ENCODE data around the gene PSME2.
A peak's percentile ranks its signal among the peaks of the same experiment; 100 is the strongest.

Gene PSME2

GRCh38 chr14:24160499-24160849 lies 14.1 kb upstream of the PSME2 start:
- Histone ChIP-seq H3K9me3 (ENCODE audit: control insufficient read depth, insufficient read depth, low read length) (no peaks in the 10 kb centered on the region), H3K27me3 (ENCODE audit: control insufficient read depth, insufficient read depth, low read length) (no peaks in the 10 kb centered on the region), H3K4me1 (ENCODE audit: control insufficient read depth, insufficient read depth, low read length) (peaks cover 3% of the 10 kb centered on the region), H3K36me3 (ENCODE audit: control insufficient read depth, insufficient read depth, low read length) (peaks cover 50% of the 10 kb centered on the region), H3K9ac (ENCODE audit: low read depth, low read length) (no peak overlapping the region), H3K4me3 (ENCODE audit: low read depth, low read length) (no peak overlapping the region)

- H3K36me3 ChIP-seq (ENCODE audit: control insufficient read depth, insufficient read depth, low read length), result peaks cover 53% of the 10 kb centered on the region
- peaks cover 3% of the 10 kb centered on the region for H3K4me1 ChIP-seq (ENCODE audit: control insufficient read depth, insufficient read depth, low read length)
- no peak overlapping the region for H3K9ac ChIP-seq (ENCODE audit: low read depth, low read length)
- no peak overlapping the region for H3K4me3 ChIP-seq (ENCODE audit: low read depth, low read length)
- H3K9me3 ChIP-seq (ENCODE audit: control insufficient read depth, insufficient read depth, low read length), result no peaks in the 10 kb centered on the region
- no peaks in the 10 kb centered on the region for H3K27me3 ChIP-seq (ENCODE audit: control insufficient read depth, insufficient read depth, low read length)
Measured at GRCh38 chr14:24159777-24160498, 13.5 kb upstream of the PSME2 start.

GRCh38 chr14:24157331-24157730 lies 10.9 kb upstream of the PSME2 start:
- Histone ChIP-seq H3K27me3 (ENCODE audit: control insufficient read depth, insufficient read depth, low read length) (no peaks in the 10 kb centered on the region), H3K36me3 (ENCODE audit: control insufficient read depth, insufficient read depth, low read length) (peaks cover 45% of the 10 kb centered on the region), H3K9ac (ENCODE audit: low read depth, low read length) (no peak overlapping the region), H3K4me3 (ENCODE audit: low read depth, low read length) (no peak overlapping the region), H3K9me3 (ENCODE audit: control insufficient read depth, insufficient read depth, low read length) (no peaks in the 10 kb centered on the region), H3K4me1 (ENCODE audit: control insufficient read depth, insufficient read depth, low read length) (peaks cover 3% of the 10 kb centered on the region)

GRCh38 chr14:24156840-24157239 lies 10.4 kb upstream of the PSME2 start:
- Histone ChIP-seq H3K27me3 (ENCODE audit: control insufficient read depth, insufficient read depth, low read length) (no peaks in the 10 kb centered on the region), H3K4me1 (ENCODE audit: control insufficient read depth, insufficient read depth, low read length) (peaks cover 3% of the 10 kb centered on the region), H3K36me3 (ENCODE audit: control insufficient read depth, insufficient read depth, low read length) (peaks cover 49% of the 10 kb centered on the region), H3K9ac (ENCODE audit: low read depth, low read length) (no peak overlapping the region), H3K4me3 (ENCODE audit: low read depth, low read length) (no peak overlapping the region), H3K9me3 (ENCODE audit: control insufficient read depth, insufficient read depth, low read length) (no peaks in the 10 kb centered on the region)

- no peak overlapping the region for H3K9ac ChIP-seq (ENCODE audit: low read depth, low read length)
- H3K27me3 ChIP-seq (ENCODE audit: control insufficient read depth, insufficient read depth, low read length), result no peaks in the 10 kb centered on the region
- H3K4me3 ChIP-seq (ENCODE audit: low read depth, low read length), result no peak overlapping the region
- H3K4me1 ChIP-seq (ENCODE audit: control insufficient read depth, insufficient read depth, low read length), result no peaks in the 10 kb centered on the region
- peaks cover 60% of the 10 kb centered on the region for H3K36me3 ChIP-seq (ENCODE audit: control insufficient read depth, insufficient read depth, low read length)
- no peaks in the 10 kb centered on the region for H3K9me3 ChIP-seq (ENCODE audit: control insufficient read depth, insufficient read depth, low read length)
Measured at GRCh38 chr14:24155100-24155499, 8.7 kb upstream of the PSME2 start.

- H3K9me3 ChIP-seq (ENCODE audit: control insufficient read depth, insufficient read depth, low read length), result no peaks in the 10 kb centered on the region
- H3K36me3 ChIP-seq (ENCODE audit: control insufficient read depth, insufficient read depth, low read length), result peaks cover 53% of the 10 kb centered on the region
- H3K4me1 ChIP-seq (ENCODE audit: control insufficient read depth, insufficient read depth, low read length), result peaks cover 3% of the 10 kb centered on the region
- H3K9ac ChIP-seq (ENCODE audit: low read depth, low read length), result no peak overlapping the region
- no peaks in the 10 kb centered on the region for H3K27me3 ChIP-seq (ENCODE audit: control insufficient read depth, insufficient read depth, low read length)
- no peak overlapping the region for H3K4me3 ChIP-seq (ENCODE audit: low read depth, low read length)
Measured at GRCh38 chr14:24151404-24152080, 5.1 kb upstream of the PSME2 start.

- Histone ChIP-seq H3K27me3 (ENCODE audit: control insufficient read depth, insufficient read depth, low read length) (no peaks in the 10 kb centered on the region), H3K4me1 (ENCODE audit: control insufficient read depth, insufficient read depth, low read length) (peaks cover 3% of the 10 kb centered on the region), H3K36me3 (ENCODE audit: control insufficient read depth, insufficient read depth, low read length) (peaks cover 50% of the 10 kb centered on the region), H3K9ac (ENCODE audit: low read depth, low read length) (no peak overlapping the region), H3K4me3 (ENCODE audit: low read depth, low read length) (no peak overlapping the region), H3K9me3 (ENCODE audit: control insufficient read depth, insufficient read depth, low read length) (no peaks in the 10 kb centered on the region)
Measured at GRCh38 chr14:24150993-24151392, 4.6 kb upstream of the PSME2 start.

GRCh38 chr14:24150567-24150966 lies 4.2 kb upstream of the PSME2 start:
- Histone ChIP-seq H3K36me3 (ENCODE audit: control insufficient read depth, insufficient read depth, low read length) (peaks cover 45% of the 10 kb centered on the region), H3K27me3 (ENCODE audit: control insufficient read depth, insufficient read depth, low read length) (no peaks in the 10 kb centered on the region)

GRCh38 chr14:24150061-24150460 lies 3.7 kb upstream of the PSME2 start:
- Histone ChIP-seq H3K4me1 (ENCODE audit: control insufficient read depth, insufficient read depth, low read length) (peaks cover 3% of the 10 kb centered on the region), H3K27me3 (ENCODE audit: control insufficient read depth, insufficient read depth, low read length) (no peaks in the 10 kb centered on the region), H3K4me3 (ENCODE audit: low read depth, low read length) (no peak overlapping the region), H3K36me3 (ENCODE audit: control insufficient read depth, insufficient read depth, low read length) (peaks cover 40% of the 10 kb centered on the region), H3K9ac (ENCODE audit: low read depth, low read length) (no peak overlapping the region), H3K9me3 (ENCODE audit: control insufficient read depth, insufficient read depth, low read length) (no peaks in the 10 kb centered on the region)

More at GRCh38 chr14:24150567-24150966, 4.2 kb upstream of the PSME2 start:
- no peaks in the 10 kb centered on the region for H3K9me3 ChIP-seq (ENCODE audit: control insufficient read depth, insufficient read depth, low read length)
- H3K9ac ChIP-seq (ENCODE audit: low read depth, low read length), result no peak overlapping the region
- H3K4me3 ChIP-seq (ENCODE audit: low read depth, low read length), result no peak overlapping the region
- H3K4me1 ChIP-seq (ENCODE audit: control insufficient read depth, insufficient read depth, low read length), result peaks cover 3% of the 10 kb centered on the region

GRCh38 chr14:24149302-24149969 lies 3.0 kb upstream of the PSME2 start:
- Histone ChIP-seq H3K36me3 (ENCODE audit: control insufficient read depth, insufficient read depth, low read length) (peaks cover 38% of the 10 kb centered on the region), H3K4me1 (ENCODE audit: control insufficient read depth, insufficient read depth, low read length) (peaks cover 3% of the 10 kb centered on the region), H3K9ac (ENCODE audit: low read depth, low read length) (no peak overlapping the region), H3K27me3 (ENCODE audit: control insufficient read depth, insufficient read depth, low read length) (no peaks in the 10 kb centered on the region), H3K4me3 (ENCODE audit: low read depth, low read length) (no peak overlapping the region), H3K9me3 (ENCODE audit: control insufficient read depth, insufficient read depth, low read length) (no peaks in the 10 kb centered on the region)

GRCh38 chr14:24147761-24148428 lies 1.5 kb upstream of the PSME2 start:
- Histone ChIP-seq H3K9ac (ENCODE audit: low read depth, low read length) (peak overlapping the region; percentile 81), H3K27me3 (ENCODE audit: control insufficient read depth, insufficient read depth, low read length) (no peaks in the 10 kb centered on the region), H3K4me3 (ENCODE audit: low read depth, low read length) (peak overlapping the region; percentile 98), H3K4me1 (ENCODE audit: control insufficient read depth, insufficient read depth, low read length) (peaks cover 3% of the 10 kb centered on the region), H3K9me3 (ENCODE audit: control insufficient read depth, insufficient read depth, low read length) (no peaks in the 10 kb centered on the region), H3K36me3 (ENCODE audit: control insufficient read depth, insufficient read depth, low read length) (peaks cover 44% of the 10 kb centered on the region)

All from iPS-15b (cell line).